Measurements from ENCODE around the gene OSMR.

- TF ChIP-seq, protein P1, sequence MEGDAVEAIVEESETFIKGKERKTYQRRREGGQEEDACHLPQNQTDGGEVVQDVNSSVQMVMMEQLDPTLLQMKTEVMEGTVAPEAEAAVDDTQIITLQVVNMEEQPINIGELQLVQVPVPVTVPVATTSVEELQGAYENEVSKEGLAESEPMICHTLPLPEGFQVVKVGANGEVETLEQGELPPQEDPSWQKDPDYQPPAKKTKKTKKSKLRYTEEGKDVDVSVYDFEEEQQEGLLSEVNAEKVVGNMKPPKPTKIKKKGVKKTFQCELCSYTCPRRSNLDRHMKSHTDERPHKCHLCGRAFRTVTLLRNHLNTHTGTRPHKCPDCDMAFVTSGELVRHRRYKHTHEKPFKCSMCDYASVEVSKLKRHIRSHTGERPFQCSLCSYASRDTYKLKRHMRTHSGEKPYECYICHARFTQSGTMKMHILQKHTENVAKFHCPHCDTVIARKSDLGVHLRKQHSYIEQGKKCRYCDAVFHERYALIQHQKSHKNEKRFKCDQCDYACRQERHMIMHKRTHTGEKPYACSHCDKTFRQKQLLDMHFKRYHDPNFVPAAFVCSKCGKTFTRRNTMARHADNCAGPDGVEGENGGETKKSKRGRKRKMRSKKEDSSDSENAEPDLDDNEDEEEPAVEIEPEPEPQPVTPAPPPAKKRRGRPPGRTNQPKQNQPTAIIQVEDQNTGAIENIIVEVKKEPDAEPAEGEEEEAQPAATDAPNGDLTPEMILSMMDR (conservative IDR thresholded peaks at IDR 0.05; ENCODE audit: low read length) = no peak
- TF ChIP-seq EZH2phosphoT487 (IDR thresholded peaks at IDR 0.05; ENCODE audit: borderline replicate concordance) = no peak
Observed at GRCh38 chr5:38879078-38879460, 33.3 kb downstream of the OSMR start.

All from Loucy (cell line).